HUES6 (cell line): Measurements from ENCODE around the gene SOX15.

Experiments
- H3K27ac ChIP-seq: 2 replicates; pipeline ENCODE4 v1.7.0; 2013; ENCODE audit warnings: low read depth, mild to moderate bottlenecking, low read length, inconsistent platforms
- H3K27me3 ChIP-seq: 2 replicates; pipeline ENCODE4 v1.6.1; 2013; ENCODE audit warnings: low read length; ENCODE audit not compliant: control insufficient read depth, insufficient read depth
- H3K36me3 ChIP-seq: 2 replicates; pipeline ENCODE4 v1.6.1; 2013; ENCODE audit warnings: low read length; ENCODE audit not compliant: control insufficient read depth, insufficient read depth
- H3K4me1 ChIP-seq: 2 replicates; pipeline ENCODE4 v1.6.1; 2013; ENCODE audit warnings: low read length; ENCODE audit not compliant: control insufficient read depth, insufficient read depth
- H3K4me3 ChIP-seq: 2 replicates; pipeline ENCODE4 v1.5.1; 2013; ENCODE audit warnings: low read depth, low read length
- H3K9ac ChIP-seq: one replicate; pipeline ENCODE4 v1.6.1; 2013; ENCODE audit warnings: mild to moderate bottlenecking, low read length
- H3K9me3 ChIP-seq: 2 replicates; pipeline ENCODE4 v1.6.1; 2013; ENCODE audit warnings: low read depth, low read length; ENCODE audit not compliant: control insufficient read depth, insufficient read depth

The SOX15 gene

DNA sequence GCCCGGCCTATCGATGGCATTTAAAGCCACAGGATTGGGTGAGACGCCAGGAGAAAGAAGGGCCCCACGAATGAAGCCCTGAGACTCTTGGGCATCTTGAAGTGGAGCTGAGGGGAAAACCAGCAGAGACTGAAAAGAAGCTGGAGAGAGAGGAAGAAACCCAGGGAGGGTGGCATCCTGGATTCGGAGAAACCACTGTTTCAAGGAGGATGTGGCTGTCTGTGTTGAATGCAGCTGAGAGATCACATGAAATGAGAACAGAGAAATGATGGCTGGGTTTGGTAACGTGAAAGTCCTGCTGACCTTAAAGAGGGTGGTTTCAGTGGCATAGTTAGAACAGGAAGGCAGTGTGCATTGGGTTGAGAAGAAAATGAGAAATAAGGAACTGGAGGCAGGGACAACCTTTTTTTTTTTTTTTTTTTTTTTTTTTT lies 37.3 kb downstream of the SOX15 start:
- no peak overlapping the region for H3K27ac ChIP-seq

DNA sequence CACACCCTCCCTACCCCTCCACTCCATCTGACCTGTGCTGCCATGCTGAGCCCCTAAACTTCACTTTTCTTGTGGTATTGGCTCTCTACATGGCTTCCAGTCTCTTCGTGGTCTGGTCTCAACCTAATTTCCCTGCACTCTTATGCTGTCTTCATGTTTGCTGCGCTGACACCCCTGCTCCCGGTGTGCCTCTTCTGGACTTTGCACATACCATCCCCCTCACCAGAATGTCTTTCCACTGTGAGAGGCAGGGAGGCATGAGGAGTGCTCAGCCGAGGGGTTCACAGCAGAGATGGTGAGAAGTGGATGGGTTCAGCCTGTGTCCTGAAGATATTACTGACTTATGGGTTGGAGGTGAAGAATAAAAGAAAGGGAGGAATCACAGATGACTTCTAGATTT lies 38.5 kb downstream of the SOX15 start:
- H3K9ac ChIP-seq: no peak overlapping the region
- H3K27ac ChIP-seq: no peak overlapping the region
- H3K9me3 ChIP-seq: no peaks in the 10 kb centered on the region
- no peaks in the 10 kb centered on the region for H3K36me3 ChIP-seq
- H3K4me3 ChIP-seq: no peak overlapping the region
- no peaks in the 10 kb centered on the region for H3K27me3 ChIP-seq
- H3K4me1 ChIP-seq: peaks cover 6% of the 10 kb centered on the region; the same call in 1 of the 2 replicates

More for the DNA sequence above, 37.3 kb downstream of the SOX15 start:
- no peaks in the 10 kb centered on the region for H3K9me3 ChIP-seq
- H3K4me3 ChIP-seq: no peak overlapping the region
- H3K9ac ChIP-seq: no peak overlapping the region
- H3K4me1 ChIP-seq: peaks cover 14% of the 10 kb centered on the region
- no peaks in the 10 kb centered on the region for H3K27me3 ChIP-seq
- H3K36me3 ChIP-seq: no peaks in the 10 kb centered on the region

DNA sequence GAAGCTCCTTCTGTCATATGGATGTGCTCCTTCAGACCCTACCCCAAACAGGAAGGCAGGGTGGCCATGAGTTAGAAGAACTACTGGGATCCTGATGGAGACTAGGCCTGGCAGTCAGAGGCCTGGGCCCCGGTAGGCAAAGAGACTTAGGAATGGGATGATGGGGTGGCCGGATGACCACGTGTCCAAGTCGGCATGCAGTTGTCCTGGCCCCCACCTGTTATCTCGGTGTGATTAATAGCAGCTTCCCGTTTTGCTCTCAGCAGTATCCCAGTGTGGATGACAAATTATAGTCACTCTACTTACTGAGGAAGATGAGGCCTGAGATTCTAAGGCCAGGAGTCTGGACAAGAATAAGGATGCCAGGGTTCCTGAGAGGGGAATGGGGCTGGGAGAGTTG lies 39.5 kb downstream of the SOX15 start:
- Histone ChIP-seq H3K4me3 (no peak overlapping the region), H3K4me1 (peaks cover 6% of the 10 kb centered on the region; the same call in 1 of the 2 replicates), H3K27me3 (no peaks in the 10 kb centered on the region), H3K9ac (no peak overlapping the region), H3K36me3 (no peaks in the 10 kb centered on the region), H3K9me3 (no peaks in the 10 kb centered on the region), H3K27ac (no peak overlapping the region)

GRCh38 chr17:7549401-7550055 lies 40.4 kb downstream of the SOX15 start:
- H3K36me3 ChIP-seq: no peaks in the 10 kb centered on the region
- no peaks in the 10 kb centered on the region for H3K9me3 ChIP-seq
- no peaks in the 10 kb centered on the region for H3K27me3 ChIP-seq
- no peak overlapping the region for H3K27ac ChIP-seq
- H3K4me3 ChIP-seq: peak overlapping the region; percentile 85
- peaks cover 6% of the 10 kb centered on the region; the same call in 1 of the 2 replicates for H3K4me1 ChIP-seq
- H3K9ac ChIP-seq: no peak overlapping the region

GRCh38 chr17:7548585-7549400 lies 41.1 kb downstream of the SOX15 start, which contains the start of gene TNFSF12:
TSS of gene TNFSF12 (plus strand) at chr17:7549058. CDS start at chr17:7549154, 96 bp downstream.
- no peak within 1 kb of the TSS for H3K27ac ChIP-seq
- H3K4me3 ChIP-seq: peak within 1 kb of the TSS; percentile 85
- H3K9ac ChIP-seq: peak within 1 kb of the TSS; percentile 44
- peaks cover 6% of the 10 kb centered on the region; the same call in 1 of the 2 replicates for H3K4me1 ChIP-seq
- no peaks in the 10 kb centered on the region for H3K27me3 ChIP-seq
- H3K36me3 ChIP-seq: no peaks in the 10 kb centered on the region
- H3K9me3 ChIP-seq: no peaks in the 10 kb centered on the region

DNA sequence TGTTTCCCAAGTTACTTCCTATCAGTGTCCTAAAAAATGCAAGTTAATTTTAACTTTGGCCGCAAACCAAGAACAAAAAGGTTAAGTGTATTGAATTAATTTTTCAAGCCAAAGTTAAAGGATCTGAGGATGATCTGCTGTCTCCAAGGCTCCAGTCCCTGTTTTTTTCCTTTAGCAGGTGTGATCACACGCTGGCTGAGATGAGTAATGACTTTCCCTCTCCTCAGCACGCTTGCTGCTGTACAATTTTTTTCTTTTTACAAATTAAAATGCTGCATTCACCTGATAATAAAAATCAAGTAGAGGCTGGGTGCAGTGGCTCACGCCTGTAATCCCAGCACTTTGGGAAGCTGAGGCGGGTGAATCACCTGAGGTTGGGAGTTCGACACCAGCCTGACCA lies 45.0 kb downstream of the SOX15 start:
- H3K27ac ChIP-seq: no peak overlapping the region
- H3K9me3 ChIP-seq: no peaks in the 10 kb centered on the region
- peaks cover 13% of the 10 kb centered on the region; the same call in 1 of the 2 replicates for H3K27me3 ChIP-seq
- no peak overlapping the region for H3K9ac ChIP-seq
- H3K4me1 ChIP-seq: peaks cover 6% of the 10 kb centered on the region; the same call in 1 of the 2 replicates
- no peak overlapping the region for H3K4me3 ChIP-seq
- H3K36me3 ChIP-seq: no peaks in the 10 kb centered on the region

- H3K4me3 ChIP-seq: no peak overlapping the region
- H3K36me3 ChIP-seq: no peaks in the 10 kb centered on the region
Observed at GRCh38 chr17:7541074-7541621, 48.7 kb downstream of the SOX15 start.

GRCh38 chr17:7538891-7539545 lies 50.9 kb downstream of the SOX15 start:
- peaks cover 13% of the 10 kb centered on the region; the same call in 1 of the 2 replicates for H3K27me3 ChIP-seq
- H3K4me3 ChIP-seq: no peak overlapping the region
- no peak overlapping the region for H3K27ac ChIP-seq
- H3K4me1 ChIP-seq: no peaks in the 10 kb centered on the region
- no peaks in the 10 kb centered on the region for H3K36me3 ChIP-seq
- H3K9me3 ChIP-seq: peaks cover 11% of the 10 kb centered on the region
- H3K9ac ChIP-seq: no peak overlapping the region

More at GRCh38 chr17:7541074-7541621, 48.7 kb downstream of the SOX15 start:
- no peaks in the 10 kb centered on the region for H3K4me1 ChIP-seq
- peaks cover 11% of the 10 kb centered on the region for H3K9me3 ChIP-seq
- H3K27ac ChIP-seq: no peak overlapping the region
- H3K9ac ChIP-seq: no peak overlapping the region
- peaks cover 13% of the 10 kb centered on the region; the same call in 1 of the 2 replicates for H3K27me3 ChIP-seq
